ENCODE results near the gene VAV2. TPM values are rescaled to one million over a fixed set of nuclear protein-coding genes. Genes with fewer than 3 reads are reported as not detected.

Gene VAV2
- total and polyA plus RNA-seq, 2 donors = 5.4 to 9.8 TPM

- Histone ChIP-seq H3K4me1 (ENCODE audit: control insufficient read depth in 2 of 2, insufficient read depth in 2 of 2, low read length in 2 of 2) (no peaks in the 10 kb centered on the region), H3K27me3 (ENCODE audit: control insufficient read depth in 2 of 2, insufficient read depth in 1 of 2, low read length in 1 of 2) (no peaks in the 10 kb centered on the region), H3K36me3 (ENCODE audit: control insufficient read depth in 2 of 2, insufficient read depth in 2 of 2, low read length in 1 of 2) (no peaks in the 10 kb centered on the region), H3K27ac (ENCODE audit: low read depth in 1 of 2, low read length in 1 of 2) (no peak overlapping the region), H3K9me3 (ENCODE audit: control insufficient read depth in 2 of 2, insufficient read depth in 1 of 2, low read length in 1 of 2) (peaks cover 6 to 27% of the 10 kb centered on the region in 2 donors), H3K4me3 (ENCODE audit: low read length in 2 of 2) (no peak overlapping the region)
- DNase-seq (ENCODE audit: low read depth in 6 of 9, low spot score in 9 of 9) = no peak
- 93% methylated on average over 2 of the region's 2 CpGs for WGBS
Observed at GRCh38 chr9:134014946-134015345, 22.8 kb upstream of the VAV2 start.

- no peak overlapping the region for H3K27ac ChIP-seq (ENCODE audit: low read depth in 1 of 2, low read length in 1 of 2)
- no peak overlapping the region for H3K4me3 ChIP-seq (ENCODE audit: low read length in 2 of 2)
- DNase-seq (ENCODE audit: low read depth in 6 of 9, low spot score in 9 of 9) = no peak
- no peaks in the 10 kb centered on the region for H3K36me3 ChIP-seq (ENCODE audit: control insufficient read depth in 2 of 2, insufficient read depth in 2 of 2, low read length in 1 of 2)
- no peaks in the 10 kb centered on the region for H3K27me3 ChIP-seq (ENCODE audit: control insufficient read depth in 2 of 2, insufficient read depth in 1 of 2, low read length in 1 of 2)
- no peaks in the 10 kb centered on the region for H3K4me1 ChIP-seq (ENCODE audit: control insufficient read depth in 2 of 2, insufficient read depth in 2 of 2, low read length in 2 of 2)
- peaks cover 6 to 27% of the 10 kb centered on the region in 2 donors for H3K9me3 ChIP-seq (ENCODE audit: control insufficient read depth in 2 of 2, insufficient read depth in 1 of 2, low read length in 1 of 2)
- WGBS = 96% methylated on average over 6 of the region's 6 CpGs
Observed at GRCh38 chr9:134011401-134011800, 19.3 kb upstream of the VAV2 start.

- H3K4me1 ChIP-seq (ENCODE audit: control insufficient read depth in 2 of 2, insufficient read depth in 2 of 2, low read length in 2 of 2) = no peaks in the 10 kb centered on the region
- no peak for DNase-seq (ENCODE audit: low read depth in 6 of 9, low spot score in 9 of 9)
Observed at GRCh38 chr9:134010310-134011173, 18.4 kb upstream of the VAV2 start.

GRCh38 chr9:134007571-134007970, 15.4 kb upstream of the VAV2 start:
- Histone ChIP-seq H3K27ac (ENCODE audit: low read depth in 1 of 2, low read length in 1 of 2) (no peak overlapping the region), H3K9me3 (ENCODE audit: control insufficient read depth in 2 of 2, insufficient read depth in 1 of 2, low read length in 1 of 2) (peaks cover 4 to 17% of the 10 kb centered on the region in 2 donors), H3K36me3 (ENCODE audit: control insufficient read depth in 2 of 2, insufficient read depth in 2 of 2, low read length in 1 of 2) (no peaks in the 10 kb centered on the region), H3K27me3 (ENCODE audit: control insufficient read depth in 2 of 2, insufficient read depth in 1 of 2, low read length in 1 of 2) (no peaks in the 10 kb centered on the region), H3K4me1 (ENCODE audit: control insufficient read depth in 2 of 2, insufficient read depth in 2 of 2, low read length in 2 of 2) (no peaks in the 10 kb centered on the region), H3K4me3 (ENCODE audit: low read length in 2 of 2) (no peak overlapping the region)
- 88% methylated on average over 9 of the region's 9 CpGs for WGBS
- DNase-seq (ENCODE audit: low read depth in 6 of 9, low spot score in 9 of 9) = no peak

More at GRCh38 chr9:134010310-134011173, 18.4 kb upstream of the VAV2 start:
- Histone ChIP-seq H3K9me3 (ENCODE audit: control insufficient read depth in 2 of 2, insufficient read depth in 1 of 2, low read length in 1 of 2) (peaks cover 6 to 27% of the 10 kb centered on the region in 2 donors), H3K27me3 (ENCODE audit: control insufficient read depth in 2 of 2, insufficient read depth in 1 of 2, low read length in 1 of 2) (no peaks in the 10 kb centered on the region), H3K4me3 (ENCODE audit: low read length in 2 of 2) (no peak overlapping the region), H3K27ac (ENCODE audit: low read depth in 1 of 2, low read length in 1 of 2) (no peak overlapping the region), H3K36me3 (ENCODE audit: control insufficient read depth in 2 of 2, insufficient read depth in 2 of 2, low read length in 1 of 2) (no peaks in the 10 kb centered on the region)
- WGBS = 64% methylated on average over 20 of the region's 20 CpGs

- Histone ChIP-seq H3K27me3 (ENCODE audit: control insufficient read depth in 2 of 2, insufficient read depth in 1 of 2, low read length in 1 of 2) (no peaks in the 10 kb centered on the region), H3K4me3 (ENCODE audit: low read length in 2 of 2) (no peak overlapping the region), H3K36me3 (ENCODE audit: control insufficient read depth in 2 of 2, insufficient read depth in 2 of 2, low read length in 1 of 2) (no peaks in the 10 kb centered on the region), H3K27ac (ENCODE audit: low read depth in 1 of 2, low read length in 1 of 2) (no peak overlapping the region), H3K9me3 (ENCODE audit: control insufficient read depth in 2 of 2, insufficient read depth in 1 of 2, low read length in 1 of 2) (peaks cover 2 to 17% of the 10 kb centered on the region in 2 donors), H3K4me1 (ENCODE audit: control insufficient read depth in 2 of 2, insufficient read depth in 2 of 2, low read length in 2 of 2) (no peaks in the 10 kb centered on the region)
- 68% methylated on average over 6 of the region's 6 CpGs for WGBS
- no peak for DNase-seq (ENCODE audit: low read depth in 6 of 9, low spot score in 9 of 9)
Observed at GRCh38 chr9:134007150-134007549, 15.0 kb upstream of the VAV2 start.

GRCh38 chr9:134005381-134005780, 13.3 kb upstream of the VAV2 start:
- no peak overlapping the region for H3K4me3 ChIP-seq (ENCODE audit: low read length in 2 of 2)
- no peak overlapping the region for H3K27ac ChIP-seq (ENCODE audit: low read depth in 1 of 2, low read length in 1 of 2)
- H3K4me1 ChIP-seq (ENCODE audit: control insufficient read depth in 2 of 2, insufficient read depth in 2 of 2, low read length in 2 of 2) = no peaks in the 10 kb centered on the region
- DNase-seq (ENCODE audit: low read depth in 6 of 9, low spot score in 9 of 9) = no peak
- no peaks in the 10 kb centered on the region for H3K27me3 ChIP-seq (ENCODE audit: control insufficient read depth in 2 of 2, insufficient read depth in 1 of 2, low read length in 1 of 2)
- 95% methylated on average over 8 of the region's 8 CpGs for WGBS
- no peaks in the 10 kb centered on the region for H3K36me3 ChIP-seq (ENCODE audit: control insufficient read depth in 2 of 2, insufficient read depth in 2 of 2, low read length in 1 of 2)
- peaks cover 0 to 2% of the 10 kb centered on the region in 2 donors for H3K9me3 ChIP-seq (ENCODE audit: control insufficient read depth in 2 of 2, insufficient read depth in 1 of 2, low read length in 1 of 2)

GRCh38 chr9:134004881-134005280, 12.8 kb upstream of the VAV2 start:
- H3K27me3 ChIP-seq (ENCODE audit: control insufficient read depth in 2 of 2, insufficient read depth in 1 of 2, low read length in 1 of 2) = no peaks in the 10 kb centered on the region
- H3K9me3 ChIP-seq (ENCODE audit: control insufficient read depth in 2 of 2, insufficient read depth in 1 of 2, low read length in 1 of 2) = no peaks in the 10 kb centered on the region
- no peaks in the 10 kb centered on the region for H3K36me3 ChIP-seq (ENCODE audit: control insufficient read depth in 2 of 2, insufficient read depth in 2 of 2, low read length in 1 of 2)
- DNase-seq (ENCODE audit: low read depth in 6 of 9, low spot score in 9 of 9) = no peak
- WGBS = 92% methylated on average over 14 of the region's 14 CpGs
- H3K27ac ChIP-seq (ENCODE audit: low read depth in 1 of 2, low read length in 1 of 2) = no peak overlapping the region
- H3K4me1 ChIP-seq (ENCODE audit: control insufficient read depth in 2 of 2, insufficient read depth in 2 of 2, low read length in 2 of 2) = no peaks in the 10 kb centered on the region
- H3K4me3 ChIP-seq (ENCODE audit: low read length in 2 of 2) = no peak overlapping the region

GRCh38 chr9:134004131-134004873, 12.2 kb upstream of the VAV2 start:
- no peaks in the 10 kb centered on the region for H3K4me1 ChIP-seq (ENCODE audit: control insufficient read depth in 2 of 2, insufficient read depth in 2 of 2, low read length in 2 of 2)
- no peak overlapping the region for H3K27ac ChIP-seq (ENCODE audit: low read depth in 1 of 2, low read length in 1 of 2)
- no peaks in the 10 kb centered on the region for H3K9me3 ChIP-seq (ENCODE audit: control insufficient read depth in 2 of 2, insufficient read depth in 1 of 2, low read length in 1 of 2)
- no peak overlapping the region for H3K4me3 ChIP-seq (ENCODE audit: low read length in 2 of 2)
- no peaks in the 10 kb centered on the region for H3K27me3 ChIP-seq (ENCODE audit: control insufficient read depth in 2 of 2, insufficient read depth in 1 of 2, low read length in 1 of 2)
- no peaks in the 10 kb centered on the region for H3K36me3 ChIP-seq (ENCODE audit: control insufficient read depth in 2 of 2, insufficient read depth in 2 of 2, low read length in 1 of 2)
- no peak for DNase-seq (ENCODE audit: low read depth in 6 of 9, low spot score in 9 of 9)
- 83% methylated on average over 20 of the region's 20 CpGs for WGBS

- H3K27me3 ChIP-seq (ENCODE audit: control insufficient read depth in 2 of 2, insufficient read depth in 1 of 2, low read length in 1 of 2) = no peaks in the 10 kb centered on the region
- H3K4me1 ChIP-seq (ENCODE audit: control insufficient read depth in 2 of 2, insufficient read depth in 2 of 2, low read length in 2 of 2) = no peaks in the 10 kb centered on the region
- DNase-seq (ENCODE audit: low read depth in 6 of 9, low spot score in 9 of 9) = no peak
- H3K27ac ChIP-seq (ENCODE audit: low read depth in 1 of 2, low read length in 1 of 2) = no peak overlapping the region
- no peak overlapping the region for H3K4me3 ChIP-seq (ENCODE audit: low read length in 2 of 2)
- H3K9me3 ChIP-seq (ENCODE audit: control insufficient read depth in 2 of 2, insufficient read depth in 1 of 2, low read length in 1 of 2) = no peaks in the 10 kb centered on the region
- no peaks in the 10 kb centered on the region for H3K36me3 ChIP-seq (ENCODE audit: control insufficient read depth in 2 of 2, insufficient read depth in 2 of 2, low read length in 1 of 2)
- 95% methylated on average over 2 of the region's 2 CpGs for WGBS
Observed at GRCh38 chr9:134003237-134003636, 11.1 kb upstream of the VAV2 start.
